GM21381 (cell line): ENCODE measurements around the gene IGF2BP2.

Experiments used
- ATAC-seq: cut with Tn5 transposase; IDR thresholded peaks from one replicate; pipeline ENCODE4 v1.9.1; 2021; ENCODE audit warnings: mild to moderate bottlenecking, moderate library complexity; ENCODE audit not compliant: unreplicated experiment

Gene IGF2BP2

GRCh38 chr3:185594073-185594472, 230.8 kb downstream of the IGF2BP2 start:
- no peak for ATAC-seq
